GM19035 (cell line): ENCODE data around the gene TMED5.
"Not testable (repeated sequence)": the region's sequence is repeated elsewhere in the genome, so short reads cannot be mapped to it uniquely, and the experiment has no call there.

ENCODE experiments used
- ATAC-seq: cut with Tn5 transposase; IDR thresholded peaks from one replicate; pipeline ENCODE4 v1.9.1; 2021; ENCODE audit not compliant: unreplicated experiment

TMED5 gene

DNA sequence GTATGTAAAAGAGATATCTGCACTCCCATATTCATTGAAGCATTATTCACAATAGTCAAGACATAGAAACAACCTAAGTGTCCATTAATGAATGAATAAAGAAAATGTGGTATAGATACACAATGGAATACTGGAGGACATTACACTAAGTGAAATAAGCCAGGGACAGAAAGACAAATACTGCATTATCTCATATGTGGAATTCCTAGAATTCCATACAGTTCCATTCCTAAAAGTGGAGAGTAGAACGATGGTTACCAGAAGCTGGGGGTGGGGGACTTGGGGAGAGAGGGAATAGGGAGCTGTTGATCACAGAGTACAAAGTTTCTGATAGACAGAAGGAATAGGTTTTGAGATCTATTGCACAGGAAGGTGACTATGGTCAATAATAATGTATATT is 7.4 kb downstream of the TMED5 start:
- no peak for ATAC-seq

DNA sequence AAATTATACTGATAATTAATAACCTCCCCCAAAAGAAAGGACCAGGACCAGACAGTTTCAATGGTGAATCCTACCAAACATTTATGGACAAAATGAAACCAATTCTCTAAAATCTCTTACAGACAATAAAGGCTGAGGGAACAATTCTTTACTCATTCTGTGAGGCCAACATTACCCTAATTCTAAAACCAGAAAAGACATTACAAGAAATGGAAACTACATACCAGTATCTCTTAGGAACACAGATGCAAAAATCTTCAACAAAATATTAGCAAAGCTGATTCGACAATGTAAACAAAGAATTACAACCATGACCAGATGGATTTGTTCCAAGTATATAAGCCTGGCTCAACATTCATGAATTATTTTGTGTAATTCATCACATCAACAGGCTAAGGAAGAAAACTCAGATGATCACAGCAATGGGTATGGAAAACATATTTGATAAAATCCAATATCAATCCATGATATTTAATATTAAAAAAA is 8.6 kb downstream of the TMED5 start:
- no peak for ATAC-seq

DNA sequence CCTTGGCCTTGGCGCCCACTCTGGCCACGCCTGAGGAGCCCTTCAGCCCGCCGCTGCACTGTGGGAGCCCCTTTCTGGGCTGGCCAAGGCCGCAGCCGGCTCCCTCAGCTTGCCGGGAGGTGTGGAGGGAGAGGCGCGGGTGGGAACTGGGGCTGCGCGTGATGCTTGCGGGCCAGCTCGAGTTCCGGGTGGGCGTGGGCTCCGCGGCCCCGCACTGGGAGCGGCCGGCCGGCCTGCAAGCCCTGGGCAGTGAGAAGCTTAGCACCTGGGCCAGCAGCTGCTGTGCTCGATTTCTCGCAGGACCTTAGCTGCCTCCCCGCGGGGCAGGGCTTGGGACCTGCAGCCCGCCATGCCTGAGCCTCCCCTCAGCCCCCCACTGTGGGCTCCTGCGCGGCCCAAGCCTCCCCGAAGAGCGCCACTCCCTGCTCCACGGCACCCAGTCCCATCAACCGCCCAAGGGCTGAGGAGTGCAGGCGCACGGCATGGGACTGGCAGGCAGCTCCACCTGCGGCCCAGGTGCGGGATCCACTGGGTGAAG is 10.0 kb downstream of the TMED5 start:
- not testable (repeated sequence) for ATAC-seq

DNA sequence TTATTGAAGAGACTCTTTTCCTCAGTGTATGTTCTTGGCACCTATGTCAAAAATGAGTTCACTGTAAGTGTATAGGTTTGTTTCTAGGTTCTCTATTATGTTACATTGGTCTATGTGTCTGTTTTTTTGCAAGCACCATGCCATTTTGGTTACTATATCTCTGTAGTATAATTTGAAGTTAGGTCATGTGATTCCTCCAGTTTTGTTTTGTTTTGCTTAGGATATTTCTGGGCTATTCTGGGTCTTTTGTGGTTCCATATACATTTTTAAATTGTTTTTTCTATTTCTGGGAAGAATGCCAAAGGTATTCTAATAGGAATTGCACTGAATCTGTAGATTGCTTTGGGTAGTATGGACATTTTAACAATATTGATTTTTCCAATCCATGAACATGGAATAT is 13.2 kb downstream of the TMED5 start:
- no peak for ATAC-seq

DNA sequence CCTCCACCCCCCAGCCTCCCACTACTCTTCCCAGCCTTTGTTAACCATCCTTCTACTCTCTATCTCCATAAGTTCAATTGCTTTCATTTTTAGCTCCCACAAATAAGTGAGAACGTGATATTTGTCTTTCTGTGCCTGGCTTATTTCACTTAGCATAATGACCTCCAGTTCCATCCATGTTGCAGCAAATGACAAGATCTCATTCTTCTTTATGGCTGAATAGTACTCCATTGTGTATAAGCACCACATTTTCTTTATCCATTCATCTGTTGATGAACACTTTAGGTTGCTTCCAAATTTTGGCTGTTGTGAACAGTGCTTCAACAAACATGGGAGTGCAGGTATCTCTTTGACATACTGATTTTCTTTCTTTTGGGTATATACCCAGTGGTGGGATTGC is 14.3 kb downstream of the TMED5 start:
- ATAC-seq, result not testable (repeated sequence)

DNA sequence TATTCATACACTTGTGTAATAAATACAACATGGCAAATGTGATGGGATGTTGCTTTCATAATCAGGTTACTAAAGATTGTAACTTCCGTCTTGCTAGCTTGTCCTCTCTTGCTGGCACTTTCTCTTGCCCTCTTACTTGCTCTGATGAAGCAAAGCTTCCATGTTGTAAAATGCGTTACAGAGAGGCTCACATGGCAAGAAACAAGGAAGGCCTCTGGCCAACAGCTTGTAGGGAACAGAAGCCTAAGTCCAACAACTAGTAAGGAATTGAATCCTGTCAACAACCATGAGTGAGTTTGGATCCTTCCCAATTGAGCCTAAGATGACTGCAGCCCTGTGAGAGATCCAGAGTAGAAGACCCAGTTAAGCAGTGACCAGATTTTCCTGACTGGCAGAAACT is 15.4 kb downstream of the TMED5 start:
- ATAC-seq, result no peak

DNA sequence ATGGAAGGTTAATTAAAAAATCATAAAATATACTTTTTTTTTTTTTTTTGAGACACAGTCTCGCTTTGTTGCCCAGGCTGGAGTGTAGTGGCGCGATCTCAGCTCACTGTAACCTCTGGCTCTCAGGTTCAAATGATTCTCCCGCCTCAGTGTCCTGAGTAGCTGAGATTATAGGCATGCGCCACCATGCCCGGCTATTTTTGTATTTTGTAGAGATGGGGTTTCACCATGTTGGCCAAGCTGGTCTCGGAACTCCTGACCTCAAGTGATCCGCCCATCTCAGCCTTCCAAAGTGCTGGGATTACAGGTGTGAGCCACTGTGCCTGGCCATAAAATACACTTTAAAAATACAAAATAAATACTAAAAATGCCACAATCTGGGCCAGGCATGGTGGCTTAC is 16.9 kb downstream of the TMED5 start:
- ATAC-seq, result not testable (repeated sequence)

DNA sequence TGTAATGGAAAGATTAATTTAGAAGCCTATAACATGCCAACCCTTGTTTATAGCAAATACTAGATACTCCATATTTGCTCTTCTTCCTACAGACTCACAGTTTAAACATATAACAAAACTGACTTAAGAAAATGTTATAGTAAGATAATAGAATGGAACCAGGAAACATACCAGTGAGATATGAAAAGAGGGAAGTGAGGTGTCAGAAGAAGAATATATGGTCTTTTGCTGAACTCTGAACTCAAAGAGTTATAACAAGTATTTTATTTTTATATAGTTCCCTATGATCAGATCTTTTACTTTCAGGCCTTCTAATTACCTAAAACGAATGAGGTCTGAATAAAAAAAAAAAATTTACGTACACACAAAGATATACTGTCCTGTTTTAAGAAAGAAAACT is 20.9 kb downstream of the TMED5 start:
- ATAC-seq, result no peak

DNA sequence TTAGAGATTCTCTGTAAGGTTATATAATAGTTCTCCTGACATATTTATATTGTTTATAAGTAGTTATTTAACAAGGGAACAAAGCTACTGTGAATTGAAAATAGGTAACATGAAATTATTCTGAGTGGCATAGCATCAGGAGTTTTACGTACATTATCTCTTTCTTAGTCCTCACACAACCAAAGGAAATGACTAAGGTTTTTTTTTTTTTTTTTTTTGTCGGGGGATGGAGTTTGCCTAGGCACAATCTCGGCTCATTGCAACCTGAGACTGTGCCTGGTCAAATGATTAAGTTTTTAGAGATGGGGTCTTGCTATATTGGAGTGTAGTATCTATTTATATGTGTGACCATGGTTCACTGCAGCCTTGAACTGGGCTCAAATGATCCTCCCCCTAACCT is 24.9 kb downstream of the TMED5 start:
- ATAC-seq, result no peak

DNA sequence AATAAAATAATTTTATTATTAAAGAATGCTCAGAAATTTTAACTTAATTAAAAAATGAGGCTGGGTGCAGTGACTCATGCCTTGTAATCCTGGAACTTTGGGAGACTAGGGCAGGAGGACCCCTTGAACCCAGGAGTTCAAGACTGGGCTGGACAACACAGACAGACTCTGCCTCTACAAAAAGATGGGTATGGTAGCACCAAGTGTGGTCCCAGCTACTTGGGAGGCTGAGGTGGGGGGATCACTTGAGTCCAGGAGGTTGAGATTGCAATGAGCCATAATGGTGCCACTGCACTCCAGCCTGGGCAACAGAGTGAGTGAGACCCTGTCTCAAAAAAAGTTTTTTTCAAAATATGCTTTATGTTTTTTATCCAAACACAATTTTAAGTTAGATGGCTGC is 25.3 kb downstream of the TMED5 start:
- no peak for ATAC-seq

DNA sequence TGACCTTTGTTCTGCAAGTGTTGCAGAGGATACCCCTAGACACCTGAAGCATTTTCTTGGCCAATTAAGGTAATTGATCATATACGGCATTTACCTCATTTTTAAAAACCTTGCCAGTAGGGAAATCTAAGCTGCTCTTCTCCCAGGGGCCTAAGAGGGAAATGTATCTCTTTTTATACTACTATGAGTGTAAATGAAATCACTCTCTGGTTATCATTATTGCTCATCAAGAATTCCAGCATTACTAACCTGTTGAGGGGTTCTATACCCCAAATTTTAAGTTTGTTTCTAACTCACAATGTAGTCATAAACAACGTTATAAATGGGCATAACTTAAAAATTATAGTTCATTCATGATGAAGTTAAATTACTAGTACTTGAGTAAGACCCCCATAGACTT is 27.4 kb downstream of the TMED5 start:
- ATAC-seq, result no peak

DNA sequence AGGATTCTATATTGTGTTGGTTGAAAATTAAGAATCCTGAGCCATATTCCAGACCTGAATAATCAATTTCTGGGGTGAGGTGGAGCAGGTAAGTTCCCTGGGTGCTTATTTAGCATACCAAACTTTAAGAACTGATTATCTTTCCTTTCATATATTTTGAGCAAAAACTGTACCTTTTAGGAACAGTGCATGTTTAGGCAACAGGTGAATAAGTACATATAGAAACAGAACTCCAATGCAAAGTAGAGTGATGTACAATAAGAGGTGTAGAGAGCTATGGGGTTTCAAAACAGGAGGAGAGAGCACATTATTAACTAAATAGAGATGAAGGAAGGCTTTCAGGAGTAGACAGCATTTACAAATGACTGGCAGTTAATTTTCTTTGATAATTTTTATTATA is 28.7 kb downstream of the TMED5 start:
- no peak for ATAC-seq

DNA sequence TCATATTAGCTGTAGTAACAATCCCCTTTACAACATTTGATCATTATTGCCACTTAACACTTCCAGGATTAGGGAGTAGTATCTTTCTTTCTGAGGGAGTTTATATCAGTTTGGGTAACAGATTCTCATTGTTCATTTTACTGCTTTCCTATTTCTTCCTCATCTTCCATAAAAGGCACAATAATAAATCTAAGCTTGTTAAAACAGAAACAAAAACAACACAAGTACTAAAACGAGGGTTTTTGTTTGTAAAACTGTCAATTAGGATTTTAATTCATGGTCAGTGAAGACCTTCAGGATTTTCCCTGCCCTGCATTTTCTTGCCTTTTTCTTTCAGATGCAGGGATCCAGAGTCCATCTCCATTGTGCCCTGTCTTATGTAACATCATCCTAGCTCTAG is 29.5 kb downstream of the TMED5 start:
- no peak for ATAC-seq

DNA sequence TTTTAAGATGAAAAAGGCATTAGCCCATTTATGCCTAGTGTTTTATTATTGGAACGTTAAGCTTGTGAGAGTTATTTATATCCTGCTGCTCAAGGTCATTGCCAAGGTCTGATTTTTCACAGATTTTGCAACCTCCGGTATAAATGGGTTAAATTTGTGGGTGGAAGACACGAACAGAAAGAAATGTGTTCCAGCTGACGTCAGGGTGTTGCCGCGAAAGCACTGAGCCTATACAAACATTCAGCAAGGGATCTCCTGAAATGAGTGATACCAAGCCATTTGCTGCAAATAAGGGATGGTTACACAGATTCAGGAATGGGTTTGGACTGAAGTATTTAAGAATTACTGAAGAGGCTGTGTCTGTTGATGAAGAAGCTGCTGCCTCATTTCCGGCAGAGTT is 32.2 kb downstream of the TMED5 start:
- no peak for ATAC-seq

DNA sequence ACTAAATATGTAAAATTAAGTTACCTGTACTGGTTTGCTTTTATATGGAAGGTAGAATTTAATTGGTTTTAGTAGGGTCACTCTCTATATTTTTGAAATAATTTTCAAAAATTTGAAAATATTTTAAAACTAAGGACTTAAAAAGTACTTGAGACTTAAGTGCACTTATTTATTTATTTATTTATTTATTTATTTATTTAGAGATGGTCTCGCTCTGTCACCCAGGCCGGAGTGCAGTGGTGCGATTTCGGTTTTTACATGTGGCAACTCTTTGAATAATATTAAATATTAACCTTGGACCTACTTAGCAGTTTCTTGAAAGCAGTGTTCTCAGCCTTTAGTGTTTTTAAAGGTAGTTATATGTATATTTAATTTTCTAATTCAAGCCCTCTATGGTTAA is 36.4 kb downstream of the TMED5 start:
- no peak for ATAC-seq

DNA sequence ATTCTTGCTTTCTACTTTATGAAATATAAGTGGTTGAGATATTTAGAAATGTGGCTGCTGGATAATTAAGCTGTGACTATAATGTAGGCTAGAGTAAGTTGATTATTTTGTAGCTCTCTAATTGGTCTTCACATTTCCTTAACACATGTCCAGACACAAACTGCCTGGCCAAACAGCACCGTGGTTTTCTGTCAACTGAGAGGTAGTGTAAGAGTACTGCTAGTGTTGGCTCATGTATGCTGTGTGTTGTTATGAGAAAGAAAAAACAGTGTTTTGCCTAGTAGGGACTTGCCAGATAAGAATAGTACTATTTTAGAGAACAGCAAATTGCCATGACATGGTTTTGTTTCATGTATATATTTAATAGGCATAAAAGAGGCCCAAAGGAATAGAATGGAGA is 37.1 kb downstream of the TMED5 start:
- ATAC-seq, result no peak

DNA sequence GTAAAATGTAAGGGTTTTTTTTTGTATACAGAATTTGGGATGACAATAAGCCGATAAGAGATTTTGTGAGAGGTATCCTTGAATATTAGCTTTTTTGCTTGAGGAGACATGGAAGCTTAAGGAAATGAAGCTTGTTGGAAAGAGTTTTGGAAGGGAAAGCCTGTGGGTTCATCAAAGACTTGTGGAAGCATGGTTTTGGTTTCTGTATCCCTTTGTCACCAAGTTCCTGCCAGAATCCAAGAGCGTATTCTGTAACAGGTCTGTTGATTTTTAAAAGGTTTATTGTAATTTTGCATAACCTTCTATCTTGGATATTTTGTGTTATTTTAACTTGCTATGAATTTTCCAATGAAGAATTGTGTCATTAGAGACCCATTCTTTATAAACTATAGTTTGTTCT is 38.1 kb downstream of the TMED5 start:
- ATAC-seq, result no peak

DNA sequence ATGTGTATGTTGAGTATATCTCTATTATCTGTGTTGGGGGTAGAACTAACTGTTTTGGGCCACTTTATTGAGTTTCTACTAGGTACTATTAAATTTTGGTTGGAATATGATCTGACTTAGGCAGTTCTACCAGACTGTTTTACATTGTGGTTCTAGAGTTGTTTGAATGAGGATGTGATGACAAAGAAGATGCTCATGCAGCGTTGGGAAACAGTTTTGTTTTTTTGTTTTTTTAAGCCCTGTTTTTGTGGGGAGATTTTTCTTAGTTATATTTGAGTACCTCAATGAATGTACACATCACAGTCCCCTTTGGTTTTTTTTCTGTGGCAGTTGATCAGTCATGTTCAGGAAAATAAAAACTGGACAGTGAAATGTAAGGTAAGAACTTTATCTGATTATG is 40.1 kb downstream of the TMED5 start:
- ATAC-seq, result no peak

DNA sequence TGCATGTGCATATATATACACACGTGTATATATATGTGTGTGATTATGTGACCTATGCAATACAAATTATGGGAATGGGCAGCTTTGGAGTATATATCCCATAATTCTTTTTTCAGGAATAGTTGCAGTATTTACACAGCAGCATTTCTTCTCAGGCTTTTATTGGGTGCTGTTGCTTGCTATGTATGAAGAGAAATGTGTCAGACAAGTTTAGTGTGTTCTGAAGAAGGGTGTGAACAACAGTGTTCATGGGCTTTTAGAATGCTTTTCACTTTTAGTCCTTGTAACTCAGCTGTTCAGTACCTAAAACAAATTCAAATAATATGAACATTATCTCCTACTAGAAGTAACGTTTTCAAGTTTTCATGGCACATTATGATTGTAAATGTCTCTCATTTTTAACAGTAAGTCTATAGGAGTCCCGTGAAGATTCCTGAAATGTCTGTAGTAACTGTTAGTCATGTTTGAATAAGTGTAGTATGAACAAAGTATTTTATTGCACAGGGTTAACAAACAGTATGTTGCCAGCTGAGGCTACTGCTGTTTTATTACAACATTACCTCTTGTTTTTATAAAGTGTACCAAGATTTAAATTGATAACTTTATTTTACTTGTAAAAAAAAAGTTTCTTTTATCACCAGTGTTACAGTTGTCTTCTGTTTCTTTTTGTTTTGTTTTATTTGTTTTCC is 42.5 kb downstream of the TMED5 start:
- ATAC-seq, result no peak

DNA sequence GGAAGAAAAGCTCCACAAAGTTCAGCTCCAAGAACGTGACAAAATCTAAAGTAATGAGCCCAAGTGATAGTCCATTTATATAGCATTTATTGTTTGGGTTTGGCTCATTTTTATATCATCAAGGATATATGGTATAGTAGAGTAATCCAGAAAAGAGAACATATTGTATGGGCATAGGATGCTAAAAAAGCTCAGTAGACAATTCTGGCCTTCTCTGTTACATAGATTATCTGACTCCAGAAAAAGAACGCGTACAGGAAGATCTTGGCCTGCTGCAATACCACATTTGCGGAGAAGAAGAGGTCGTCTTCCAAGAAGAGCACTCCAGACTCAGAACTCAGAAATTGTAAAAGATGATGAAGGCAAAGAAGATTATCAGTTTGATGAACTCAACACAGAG is 43.8 kb downstream of the TMED5 start:
- no peak for ATAC-seq

DNA sequence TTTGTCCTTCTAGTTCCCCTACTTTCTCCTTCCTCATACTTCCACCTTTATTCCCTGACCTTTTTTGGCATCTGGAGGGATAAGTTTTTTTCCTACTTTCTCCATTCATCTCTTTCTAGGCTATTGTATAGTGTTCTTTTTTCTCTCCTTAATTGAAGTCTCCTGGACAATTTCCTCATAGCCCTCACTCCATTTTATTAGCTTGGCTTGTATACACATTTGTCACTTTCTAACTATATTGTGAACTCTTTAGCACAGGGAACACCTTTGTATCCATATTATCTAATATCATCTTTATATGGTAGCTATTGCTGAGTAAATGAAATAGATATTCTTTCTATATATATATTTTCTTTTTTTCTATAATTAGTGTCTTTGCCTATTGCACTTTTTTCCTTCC is 47.6 kb downstream of the TMED5 start:
- ATAC-seq, result no peak

DNA sequence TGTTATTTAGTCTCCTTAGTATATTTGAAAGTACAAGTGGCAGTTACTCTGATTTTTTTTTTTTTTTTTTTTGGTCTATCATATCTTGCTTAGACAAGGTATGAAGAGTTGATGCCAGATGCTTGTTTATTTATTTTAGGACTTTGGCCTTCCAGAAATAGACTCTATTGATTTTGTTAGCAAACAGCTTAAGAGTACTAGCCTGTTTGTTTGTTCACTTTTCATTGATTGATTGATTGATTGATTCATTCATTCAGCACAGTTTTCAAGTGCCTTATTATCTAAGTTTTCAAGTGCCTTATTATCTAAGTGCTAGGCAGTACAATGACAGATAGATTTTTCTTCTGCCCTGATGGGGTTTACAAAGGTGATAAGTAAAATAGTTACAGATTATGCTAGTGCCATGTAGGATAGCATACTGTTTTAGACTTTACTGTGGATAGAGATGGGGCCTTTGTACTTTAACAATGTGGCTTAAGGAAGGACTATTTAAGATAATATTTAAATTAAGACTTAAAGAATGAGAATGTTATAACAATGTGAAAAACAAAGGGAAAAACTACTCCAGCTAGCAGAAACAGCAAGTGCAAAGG is 50.6 kb downstream of the TMED5 start:
- no peak for ATAC-seq
